Body of pancreas (tissue), 4 donors: ENCODE measurements around the gene FHAD1.

ENCODE experiments used
- CTCF ChIP-seq, 7 experiments: fragments of 450-650 bp in 4 of 7; fragments of 200-600 bp in 3 of 7; sonication (generic) in 3 of 7; IDR thresholded peaks; one replicate each; pipeline ENCODE4 v1.5.1; 2016 to 2019; ENCODE audit warnings: antibody characterized with exemption in 7 of 7
- POLR2A ChIP-seq, 3 donors: fragments of 450-650 bp; IDR thresholded peaks; one replicate each; pipeline ENCODE4 v1.6.1; 2016; ENCODE audit warnings: antibody characterized with exemption in 3 of 3, mild to moderate bottlenecking in 2 of 3

- no peak for TF ChIP-seq POLR2A (IDR thresholded peaks at IDR 0.05)
- TF ChIP-seq CTCF (IDR thresholded peaks at IDR 0.05), result no peak
Observed at GRCh38 chr1:15350551-15351200, 103.7 kb downstream of the FHAD1 start.
